Ishikawa (cell line): Measurements from ENCODE around the gene ATP9B.

ENCODE experiments used
- CEBPB ChIP-seq: IDR thresholded peaks from 2 replicates; pipeline ENCODE4 v1.6.1; 2012
- CREB1 ChIP-seq: IDR thresholded peaks from 2 replicates; pipeline ENCODE4 v1.6.1; 2012; ENCODE audit warnings: low read depth
- EGR1 ChIP-seq: IDR thresholded peaks from 2 replicates; pipeline ENCODE4 v1.6.1; 2012
- EP300 ChIP-seq: IDR thresholded peaks from 2 replicates; pipeline ENCODE4 v1.6.1; 2012; ENCODE audit warnings: borderline replicate concordance
- FOXM1 ChIP-seq: IDR thresholded peaks from 2 replicates; pipeline ENCODE4 v1.6.1; 2012; ENCODE audit warnings: low read depth, borderline replicate concordance
- NFIC ChIP-seq: IDR thresholded peaks from 2 replicates; pipeline ENCODE4 v1.6.1; 2012
- RAD21 ChIP-seq: IDR thresholded peaks from 2 replicates; pipeline ENCODE4 v1.6.1; 2012; ENCODE audit warnings: low read depth
- TAF1 ChIP-seq: IDR thresholded peaks from 2 replicates; pipeline ENCODE4 v1.6.1; 2012; ENCODE audit warnings: low read depth, mild to moderate bottlenecking
- TCF12 ChIP-seq: IDR thresholded peaks from 2 replicates; pipeline ENCODE4 v1.6.1; 2012; ENCODE audit warnings: low read depth
- TEAD4 ChIP-seq: IDR thresholded peaks from 2 replicates; pipeline ENCODE4 v1.6.1; 2012
- YY1 ChIP-seq: IDR thresholded peaks from 2 replicates; pipeline ENCODE4 v1.6.1; 2012; ENCODE audit warnings: low read depth
- ZBTB7A ChIP-seq: IDR thresholded peaks from 2 replicates; pipeline ENCODE4 v1.6.1; 2012; ENCODE audit warnings: low read depth
- TF ChIP-seq, protein P1 (sequence below): IDR thresholded peaks from 2 replicates; pipeline ENCODE4 v1.6.1; 2012; ENCODE audit warnings: low read depth, mild to moderate bottlenecking
- TF ChIP-seq, protein P2 (sequence below): IDR thresholded peaks from 2 replicates; pipeline ENCODE4 v1.6.1; 2012
- TF ChIP-seq, protein P3 (sequence below): IDR thresholded peaks from 2 replicates; pipeline ENCODE4 v1.6.1; 2012

Gene ATP9B

DNA sequence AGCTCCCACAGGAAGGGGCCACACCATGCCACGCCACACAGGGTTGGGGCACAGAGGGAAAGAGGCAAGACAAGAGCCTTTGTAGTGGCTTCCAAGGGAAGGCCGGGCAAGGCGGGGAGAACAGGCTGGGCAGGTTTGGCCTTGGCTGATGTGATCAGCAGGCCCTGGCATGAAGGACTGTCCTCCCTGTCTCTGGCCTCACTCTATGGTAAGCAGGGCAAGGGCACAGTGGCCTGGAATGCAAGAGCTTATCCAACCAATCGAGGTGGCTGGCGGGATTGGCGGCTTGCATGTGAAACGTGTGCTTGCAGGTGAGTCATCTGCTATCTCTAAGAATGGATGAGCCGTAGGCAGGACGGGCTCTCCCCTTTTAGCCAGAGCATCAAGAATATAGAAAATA, 6.4 kb upstream of the ATP9B start:
- TF ChIP-seq FOXM1: no peak
- TF ChIP-seq RAD21: no peak
- TF ChIP-seq EP300: no peak
- no peak for TF ChIP-seq NFIC
- TF ChIP-seq EGR1: no peak
- no peak for TF ChIP-seq YY1
- TF ChIP-seq TAF1: no peak
- no peak for TF ChIP-seq ZBTB7A
- TF ChIP-seq, protein P1, sequence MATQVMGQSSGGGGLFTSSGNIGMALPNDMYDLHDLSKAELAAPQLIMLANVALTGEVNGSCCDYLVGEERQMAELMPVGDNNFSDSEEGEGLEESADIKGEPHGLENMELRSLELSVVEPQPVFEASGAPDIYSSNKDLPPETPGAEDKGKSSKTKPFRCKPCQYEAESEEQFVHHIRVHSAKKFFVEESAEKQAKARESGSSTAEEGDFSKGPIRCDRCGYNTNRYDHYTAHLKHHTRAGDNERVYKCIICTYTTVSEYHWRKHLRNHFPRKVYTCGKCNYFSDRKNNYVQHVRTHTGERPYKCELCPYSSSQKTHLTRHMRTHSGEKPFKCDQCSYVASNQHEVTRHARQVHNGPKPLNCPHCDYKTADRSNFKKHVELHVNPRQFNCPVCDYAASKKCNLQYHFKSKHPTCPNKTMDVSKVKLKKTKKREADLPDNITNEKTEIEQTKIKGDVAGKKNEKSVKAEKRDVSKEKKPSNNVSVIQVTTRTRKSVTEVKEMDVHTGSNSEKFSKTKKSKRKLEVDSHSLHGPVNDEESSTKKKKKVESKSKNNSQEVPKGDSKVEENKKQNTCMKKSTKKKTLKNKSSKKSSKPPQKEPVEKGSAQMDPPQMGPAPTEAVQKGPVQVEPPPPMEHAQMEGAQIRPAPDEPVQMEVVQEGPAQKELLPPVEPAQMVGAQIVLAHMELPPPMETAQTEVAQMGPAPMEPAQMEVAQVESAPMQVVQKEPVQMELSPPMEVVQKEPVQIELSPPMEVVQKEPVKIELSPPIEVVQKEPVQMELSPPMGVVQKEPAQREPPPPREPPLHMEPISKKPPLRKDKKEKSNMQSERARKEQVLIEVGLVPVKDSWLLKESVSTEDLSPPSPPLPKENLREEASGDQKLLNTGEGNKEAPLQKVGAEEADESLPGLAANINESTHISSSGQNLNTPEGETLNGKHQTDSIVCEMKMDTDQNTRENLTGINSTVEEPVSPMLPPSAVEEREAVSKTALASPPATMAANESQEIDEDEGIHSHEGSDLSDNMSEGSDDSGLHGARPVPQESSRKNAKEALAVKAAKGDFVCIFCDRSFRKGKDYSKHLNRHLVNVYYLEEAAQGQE: no peak
- TF ChIP-seq CEBPB: no peak
- TF ChIP-seq, protein P2, sequence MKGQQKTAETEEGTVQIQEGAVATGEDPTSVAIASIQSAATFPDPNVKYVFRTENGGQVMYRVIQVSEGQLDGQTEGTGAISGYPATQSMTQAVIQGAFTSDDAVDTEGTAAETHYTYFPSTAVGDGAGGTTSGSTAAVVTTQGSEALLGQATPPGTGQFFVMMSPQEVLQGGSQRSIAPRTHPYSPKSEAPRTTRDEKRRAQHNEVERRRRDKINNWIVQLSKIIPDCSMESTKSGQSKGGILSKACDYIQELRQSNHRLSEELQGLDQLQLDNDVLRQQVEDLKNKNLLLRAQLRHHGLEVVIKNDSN: no peak
- no peak for TF ChIP-seq TCF12
- no peak for TF ChIP-seq CREB1
- no peak for TF ChIP-seq TEAD4
- TF ChIP-seq, protein P3, sequence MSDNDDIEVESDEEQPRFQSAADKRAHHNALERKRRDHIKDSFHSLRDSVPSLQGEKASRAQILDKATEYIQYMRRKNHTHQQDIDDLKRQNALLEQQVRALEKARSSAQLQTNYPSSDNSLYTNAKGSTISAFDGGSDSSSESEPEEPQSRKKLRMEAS: no peak

DNA sequence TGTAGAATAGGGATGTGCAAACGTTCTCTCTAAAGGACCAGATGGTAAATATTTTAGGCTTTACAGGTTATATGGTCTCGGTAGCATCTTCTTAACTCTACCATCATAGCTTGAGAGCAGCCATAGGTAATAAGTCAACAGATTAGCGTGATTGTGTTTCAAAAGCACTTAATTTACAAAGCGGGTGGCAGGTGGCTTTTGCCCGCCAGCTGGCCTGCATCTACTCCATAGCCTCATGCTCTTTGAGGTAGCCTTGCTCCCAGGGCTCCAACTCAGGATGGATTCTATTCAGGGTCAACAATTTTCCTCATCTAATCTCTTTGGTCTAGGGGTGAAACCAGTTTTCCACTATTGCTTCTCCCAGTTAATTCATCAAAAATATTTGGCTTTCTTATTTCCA, 5.0 kb upstream of the ATP9B start:
- TF ChIP-seq ZBTB7A (no peak), EGR1 (no peak), TAF1 (no peak), TCF12 (no peak)
- TF ChIP-seq, protein P2: no peak
- TF ChIP-seq, protein P3: no peak

DNA sequence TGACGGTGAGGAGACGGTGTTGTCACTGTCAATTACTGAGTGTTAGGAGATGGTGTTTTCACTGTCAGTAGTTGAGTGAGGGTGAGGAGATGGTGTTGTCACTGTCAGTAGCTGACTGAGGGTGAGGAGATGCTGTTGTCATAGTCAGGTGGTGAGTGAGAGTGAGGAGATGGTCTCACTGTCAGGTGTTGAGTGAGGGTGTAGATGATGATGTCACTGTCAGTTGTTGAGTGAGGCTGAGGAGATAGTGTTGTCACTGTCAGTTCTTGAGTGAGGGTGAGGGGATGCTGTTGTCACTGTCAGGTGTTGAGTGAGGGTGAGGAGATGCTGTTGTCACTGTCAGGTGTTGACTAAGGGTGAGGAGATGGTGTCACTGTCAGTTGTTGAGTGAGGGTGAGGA, 3.4 kb upstream of the ATP9B start:
- TF ChIP-seq EGR1 (no peak), CREB1 (no peak), RAD21 (no peak), NFIC (no peak), ZBTB7A (no peak)
- TF ChIP-seq, protein P1: no peak

DNA sequence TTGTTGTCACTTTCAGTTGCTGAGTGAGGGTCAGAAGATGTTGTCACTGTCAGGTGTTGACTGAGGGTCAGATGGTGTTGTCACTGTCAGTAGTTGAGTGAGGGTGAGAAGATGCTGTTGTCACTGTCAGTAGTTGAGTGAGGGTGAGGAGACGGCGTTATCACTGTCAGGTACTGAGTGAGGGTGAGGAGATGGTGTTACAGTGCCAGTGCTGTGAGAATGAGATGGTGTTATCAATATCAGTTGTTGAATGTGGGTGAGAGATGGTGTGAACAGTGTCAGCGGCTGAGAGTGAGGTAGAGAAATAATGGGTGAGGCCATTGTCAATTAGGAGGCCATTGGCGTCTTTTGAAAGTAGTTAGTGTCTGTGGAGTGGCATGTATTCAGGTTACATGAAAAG, 1.6 kb upstream of the ATP9B start:
- TF ChIP-seq YY1: no peak
- no peak for TF ChIP-seq CEBPB
- TF ChIP-seq RAD21: no peak
- TF ChIP-seq, protein P2: no peak
- TF ChIP-seq ZBTB7A: no peak
- no peak for TF ChIP-seq CREB1
- no peak for TF ChIP-seq TEAD4
- TF ChIP-seq FOXM1: no peak
- TF ChIP-seq, protein P3: no peak
- TF ChIP-seq, protein P1: no peak
- TF ChIP-seq EGR1: no peak
- TF ChIP-seq EP300: no peak
- no peak for TF ChIP-seq NFIC
- no peak for TF ChIP-seq TAF1
- TF ChIP-seq TCF12: no peak
